ENCODE measurements around the gene SPDYE1.
"Not testable (repeated sequence)": the region's sequence is repeated elsewhere in the genome, so short reads cannot be mapped to it uniquely, and the experiment has no call there.

The SPDYE1 gene

DNA sequence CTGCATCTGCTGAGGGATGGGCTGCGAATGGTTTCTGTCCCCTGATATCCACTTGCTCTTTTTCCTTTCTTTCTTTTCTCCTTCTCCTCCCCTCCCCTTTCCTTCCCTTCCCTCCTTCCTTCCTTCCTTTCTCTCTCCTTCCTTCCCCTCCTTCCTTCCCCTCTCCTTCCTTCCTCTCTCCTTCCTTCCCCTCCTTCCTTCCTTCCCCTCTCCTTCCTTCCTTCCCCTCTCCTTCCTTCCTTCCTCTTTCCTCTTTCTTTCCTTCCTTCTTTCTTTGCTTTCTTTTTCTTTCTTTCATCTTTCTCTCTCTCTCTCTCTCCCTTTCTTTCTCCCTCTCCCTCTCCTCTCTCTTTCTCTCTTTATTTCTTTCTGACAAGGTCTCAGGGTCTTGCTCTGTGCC, 20.2 kb upstream of the SPDYE1 start:
- DNase-seq (ENCODE audit: low read depth): no peak
- TF ChIP-seq, protein P1, sequence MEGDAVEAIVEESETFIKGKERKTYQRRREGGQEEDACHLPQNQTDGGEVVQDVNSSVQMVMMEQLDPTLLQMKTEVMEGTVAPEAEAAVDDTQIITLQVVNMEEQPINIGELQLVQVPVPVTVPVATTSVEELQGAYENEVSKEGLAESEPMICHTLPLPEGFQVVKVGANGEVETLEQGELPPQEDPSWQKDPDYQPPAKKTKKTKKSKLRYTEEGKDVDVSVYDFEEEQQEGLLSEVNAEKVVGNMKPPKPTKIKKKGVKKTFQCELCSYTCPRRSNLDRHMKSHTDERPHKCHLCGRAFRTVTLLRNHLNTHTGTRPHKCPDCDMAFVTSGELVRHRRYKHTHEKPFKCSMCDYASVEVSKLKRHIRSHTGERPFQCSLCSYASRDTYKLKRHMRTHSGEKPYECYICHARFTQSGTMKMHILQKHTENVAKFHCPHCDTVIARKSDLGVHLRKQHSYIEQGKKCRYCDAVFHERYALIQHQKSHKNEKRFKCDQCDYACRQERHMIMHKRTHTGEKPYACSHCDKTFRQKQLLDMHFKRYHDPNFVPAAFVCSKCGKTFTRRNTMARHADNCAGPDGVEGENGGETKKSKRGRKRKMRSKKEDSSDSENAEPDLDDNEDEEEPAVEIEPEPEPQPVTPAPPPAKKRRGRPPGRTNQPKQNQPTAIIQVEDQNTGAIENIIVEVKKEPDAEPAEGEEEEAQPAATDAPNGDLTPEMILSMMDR (conservative IDR thresholded peaks at IDR 0.05; ENCODE audit: low read depth, low read length): no peak
- no peak overlapping the region for H3K4me3 ChIP-seq (ENCODE audit: low read length)

DNA sequence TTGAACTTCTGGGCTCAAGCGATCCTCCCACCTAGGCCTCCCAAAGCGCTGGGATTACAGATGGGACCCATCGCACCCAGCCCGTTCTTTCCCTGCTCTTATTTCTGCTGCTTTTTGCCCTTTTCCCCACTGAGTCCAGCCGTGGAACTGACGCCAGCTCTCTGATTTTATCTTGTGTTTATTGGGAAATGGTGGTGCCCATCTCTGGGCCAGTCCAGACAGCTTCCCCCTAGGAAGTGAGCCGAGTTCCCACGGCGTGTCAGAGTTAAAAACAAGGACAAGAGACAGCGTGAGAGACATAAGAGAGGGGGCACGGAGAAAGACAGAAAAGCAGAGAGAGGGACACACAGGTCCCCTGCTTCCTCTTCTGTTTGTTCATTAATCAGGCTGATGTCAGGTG, 19.6 kb upstream of the SPDYE1 start:
- not testable (repeated sequence) for H3K4me3 ChIP-seq (ENCODE audit: low read length); DNase-seq (ENCODE audit: low read depth)

DNA sequence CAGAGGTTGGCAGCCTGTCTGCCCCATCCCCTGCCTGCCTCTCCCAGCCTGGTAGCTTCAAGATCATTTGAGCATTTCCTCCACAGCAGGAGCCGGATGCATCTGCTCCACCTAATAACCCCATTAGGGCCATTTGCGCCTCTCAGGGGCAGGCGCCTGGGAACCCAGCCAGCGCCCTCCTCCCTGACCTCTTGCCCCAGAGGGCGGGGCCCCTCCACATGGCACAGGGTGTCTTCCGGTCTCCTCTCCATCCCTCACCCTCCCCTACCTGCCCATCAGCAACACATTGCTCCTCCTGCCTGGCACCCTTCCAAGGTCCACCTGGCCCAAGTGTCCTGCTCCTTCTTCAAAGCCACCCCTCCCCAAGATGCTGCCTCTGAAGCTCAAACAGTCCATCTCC, 14.8 kb upstream of the SPDYE1 start:
- H3K4me3 ChIP-seq (ENCODE audit: low read length); DNase-seq (ENCODE audit: low read depth): not testable (repeated sequence)

DNA sequence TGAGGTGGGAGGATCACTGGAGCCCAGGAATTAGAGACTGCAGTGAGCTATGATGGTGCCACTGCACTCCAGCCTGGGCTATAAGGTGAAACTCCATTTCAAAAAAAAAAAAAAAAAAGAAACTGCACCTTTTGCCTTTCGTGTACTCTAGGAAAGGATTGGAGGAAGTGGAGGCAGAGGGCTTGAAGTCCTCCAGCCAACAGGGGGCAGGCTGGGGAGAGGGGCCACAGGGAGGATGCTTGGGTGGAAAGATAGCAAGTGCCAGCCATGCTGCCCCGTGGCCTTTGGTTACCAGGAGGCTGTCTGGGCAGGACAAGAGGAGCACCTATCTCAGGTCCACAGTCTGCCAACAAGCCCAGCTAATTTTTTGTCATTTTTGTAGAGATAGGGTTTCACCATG, 14.0 kb upstream of the SPDYE1 start:
- H3K4me3 ChIP-seq (ENCODE audit: low read length); DNase-seq (ENCODE audit: low read depth): not testable (repeated sequence)

DNA sequence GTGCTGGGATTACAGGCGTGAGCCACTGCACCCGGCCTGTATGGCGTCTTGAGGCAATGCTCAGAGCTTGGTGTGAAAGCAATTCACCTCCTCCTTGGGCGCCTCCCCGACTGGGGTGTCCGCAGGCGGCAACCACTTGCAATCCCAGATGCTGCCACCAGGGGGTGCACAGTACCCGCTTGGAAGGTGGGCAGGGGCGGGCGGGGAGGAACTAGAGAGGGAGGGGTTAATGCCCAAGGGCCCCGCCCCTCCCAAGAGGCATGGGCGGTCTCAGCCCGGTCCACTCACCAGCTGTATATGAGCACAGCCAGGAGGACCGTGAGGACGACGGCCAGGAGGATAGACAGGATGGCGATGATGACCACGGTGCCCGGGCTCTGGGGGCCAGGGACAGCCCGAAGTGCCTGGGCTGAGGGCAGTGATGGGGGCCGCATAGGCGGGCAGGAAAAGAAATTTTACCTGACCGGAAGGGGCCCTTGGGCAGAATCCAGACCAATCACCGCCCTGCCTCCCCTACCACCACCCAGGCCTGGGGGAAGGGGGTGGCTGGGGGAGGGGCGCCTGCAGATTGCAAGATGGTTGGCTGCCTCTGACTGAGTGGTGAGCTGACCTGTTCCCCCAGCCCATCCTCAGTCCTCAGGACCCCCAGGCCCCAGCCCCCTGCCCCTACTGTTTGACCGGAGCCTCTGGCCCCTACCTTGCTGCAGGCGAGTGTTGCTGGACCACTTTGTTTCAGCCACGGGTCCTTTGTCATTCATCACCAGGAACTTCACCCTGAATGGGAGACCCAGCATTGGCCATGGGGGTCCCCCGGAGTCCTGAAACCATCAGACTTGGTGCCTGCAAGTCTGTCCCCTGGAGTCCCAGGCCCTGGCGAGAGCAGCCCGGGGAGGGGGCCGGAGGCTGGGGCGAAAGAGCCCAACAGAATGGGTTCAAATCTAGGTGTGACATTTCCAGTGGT, 11.5 kb upstream of the SPDYE1 start:
- not testable (repeated sequence) for H3K4me3 ChIP-seq (ENCODE audit: low read length)
- DNase-seq (ENCODE audit: low read depth): peak; percentile 3
- TF ChIP-seq, protein P1 (conservative IDR thresholded peaks at IDR 0.05; ENCODE audit: low read depth, low read length): peak; percentile 56

DNA sequence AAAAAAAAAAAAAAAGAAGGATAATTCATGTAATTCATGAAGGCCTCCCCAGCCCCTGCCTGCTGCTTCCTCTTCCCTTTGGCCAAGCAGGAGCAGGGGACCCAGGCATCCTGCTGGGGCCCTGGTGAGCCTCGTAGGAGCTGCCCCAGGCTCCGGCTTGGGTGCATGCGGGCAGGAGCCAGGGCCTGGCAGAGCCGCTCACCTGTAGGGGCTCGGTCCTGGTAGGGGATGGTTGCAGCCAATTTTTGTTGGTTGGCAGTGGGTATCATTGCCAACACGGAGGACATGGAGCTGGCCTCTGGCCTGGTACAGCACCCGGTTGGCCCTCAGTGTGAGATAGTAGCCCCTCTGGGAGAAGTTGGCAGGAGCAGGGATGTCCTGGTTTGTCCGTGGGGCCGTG, 10.2 kb upstream of the SPDYE1 start:
- DNase-seq (ENCODE audit: low read depth); H3K4me3 ChIP-seq (ENCODE audit: low read length): not testable (repeated sequence)

DNA sequence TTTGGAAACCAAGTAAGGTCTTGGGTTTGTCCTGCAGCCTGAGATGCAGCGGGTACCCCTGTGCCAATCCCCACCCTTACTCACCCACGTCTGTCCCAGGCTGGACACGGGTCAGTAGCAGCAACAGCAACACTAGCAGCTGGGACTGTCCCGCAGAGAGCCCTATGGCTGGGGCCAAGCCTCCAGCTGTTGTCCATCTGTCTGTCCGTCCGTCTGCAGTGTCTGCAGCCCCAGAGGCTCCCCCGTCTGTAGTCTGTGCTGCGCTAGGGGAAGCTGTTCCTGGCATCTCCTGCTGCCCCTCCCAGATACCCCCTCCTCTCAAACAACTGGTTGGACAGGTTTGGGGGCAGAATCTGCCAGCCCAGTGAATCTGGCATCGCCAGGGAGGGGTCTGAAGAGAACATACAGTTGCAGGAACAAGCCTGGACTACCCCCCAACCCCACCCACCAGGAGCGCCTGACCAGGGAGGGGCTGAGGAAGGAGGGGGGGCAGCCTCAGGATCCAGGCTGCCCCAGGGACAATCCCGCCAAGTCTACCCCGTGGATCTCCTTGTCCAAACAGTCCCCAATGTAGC, 7.6 kb upstream of the SPDYE1 start:
- not testable (repeated sequence) for DNase-seq (ENCODE audit: low read depth); H3K4me3 ChIP-seq (ENCODE audit: low read length)

DNA sequence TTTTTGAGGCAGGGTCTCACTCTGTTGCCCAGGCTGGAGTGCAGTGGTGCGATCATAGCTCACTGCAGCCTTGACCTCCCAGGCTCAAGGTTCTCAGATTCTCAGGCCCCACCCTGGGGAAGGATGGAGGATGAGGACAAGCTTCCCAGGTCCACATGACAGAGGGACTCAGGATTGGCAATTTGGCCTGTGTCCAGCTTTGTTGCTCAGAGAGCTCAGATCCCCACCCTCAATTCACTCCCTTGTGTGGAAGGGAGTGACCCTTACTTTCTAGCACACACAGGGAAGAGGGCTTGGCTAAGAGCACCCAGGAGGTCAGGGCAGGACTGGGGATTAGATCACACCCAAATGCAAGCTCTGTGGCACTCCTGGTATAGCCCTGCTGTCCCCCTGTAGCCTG, 6.9 kb upstream of the SPDYE1 start:
- DNase-seq (ENCODE audit: low read depth); H3K4me3 ChIP-seq (ENCODE audit: low read length): not testable (repeated sequence)

DNA sequence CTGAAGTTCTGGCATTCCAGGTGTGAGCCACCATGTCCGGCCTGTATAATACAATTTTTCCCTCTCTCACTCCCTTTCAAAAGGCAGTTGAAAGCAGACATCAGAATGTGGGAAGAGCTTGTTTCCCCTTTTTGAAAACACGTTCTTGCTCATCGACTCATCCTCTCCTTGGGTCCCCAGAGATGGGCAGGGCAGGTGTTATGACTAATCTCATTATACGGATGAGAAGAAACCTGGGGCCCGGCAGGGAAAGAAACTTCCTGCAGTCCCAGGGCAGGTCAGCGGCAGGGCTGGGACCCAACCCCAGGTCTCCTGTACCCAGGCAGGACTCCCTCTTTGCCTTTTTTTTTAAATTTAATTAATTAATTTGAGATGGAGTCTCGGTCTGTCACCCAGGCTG, 4.8 kb upstream of the SPDYE1 start:
- DNase-seq (ENCODE audit: low read depth): not testable (repeated sequence)

DNA sequence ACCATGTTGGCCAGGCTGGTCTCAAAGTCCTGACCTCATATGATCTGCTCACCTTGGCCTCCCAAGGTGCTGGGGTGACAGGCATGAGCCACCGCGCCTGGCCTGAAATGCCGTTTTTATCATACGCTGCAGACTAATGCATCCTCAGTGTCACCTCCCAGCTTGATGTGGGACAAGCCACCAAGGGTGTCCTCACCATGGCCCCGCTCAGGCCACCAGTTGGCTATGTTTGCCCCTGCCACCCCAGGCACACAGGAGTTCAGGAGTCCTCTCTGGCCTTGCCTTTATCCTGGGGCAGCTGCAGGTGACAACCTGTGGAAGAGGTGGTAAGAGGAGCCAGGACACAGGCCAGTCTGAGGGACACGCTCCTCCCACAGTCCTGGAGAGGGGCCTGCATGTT, 3.0 kb upstream of the SPDYE1 start:
- DNase-seq (ENCODE audit: low read depth); H3K4me3 ChIP-seq (ENCODE audit: low read length): not testable (repeated sequence)

More for the DNA sequence above, 4.8 kb upstream of the SPDYE1 start:
- H3K4me3 ChIP-seq (ENCODE audit: low read length): not testable (repeated sequence)

DNA sequence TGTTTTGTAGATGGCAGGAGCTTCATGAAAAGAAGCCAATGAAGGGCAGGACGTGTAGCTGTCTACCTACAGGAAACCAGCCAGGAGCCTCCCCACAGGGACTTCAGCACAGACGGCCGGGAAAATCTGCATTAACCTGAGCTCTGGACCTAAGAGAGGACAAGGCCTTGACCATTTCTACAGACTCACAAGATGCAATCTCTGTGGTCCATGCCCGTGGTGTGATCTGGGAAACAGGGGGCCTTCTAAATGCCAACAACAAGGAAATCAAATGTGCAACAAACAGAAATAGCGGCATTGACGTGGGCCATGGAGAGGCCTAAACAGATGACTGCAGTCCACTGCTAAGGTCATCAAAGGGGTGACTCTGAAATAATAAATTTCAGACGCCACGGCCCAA, 14.4 kb downstream of the SPDYE1 start:
- H3K4me3 ChIP-seq (ENCODE audit: low read length); DNase-seq (ENCODE audit: low read depth): not testable (repeated sequence)

DNA sequence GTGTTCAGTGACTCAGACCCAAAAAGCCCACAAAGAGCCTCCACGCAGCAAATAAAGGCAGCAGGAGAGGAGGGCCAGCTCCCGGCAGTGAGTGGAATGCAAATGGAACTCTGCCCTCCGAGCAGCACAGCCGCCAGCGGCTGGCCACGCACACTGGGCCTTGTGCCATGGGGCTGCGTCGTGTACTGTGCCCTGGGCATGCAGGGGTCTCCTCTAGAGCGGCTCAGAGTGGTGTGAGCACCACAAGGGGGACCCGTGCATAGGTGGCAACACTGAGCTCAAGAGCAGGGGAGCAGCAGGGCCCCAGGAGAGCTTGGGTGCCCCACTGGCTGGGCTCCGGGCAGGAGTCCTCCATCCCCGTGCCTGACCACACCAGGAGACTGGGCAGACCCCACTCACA, 17.4 kb downstream of the SPDYE1 start:
- H3K4me3 ChIP-seq (ENCODE audit: low read length); DNase-seq (ENCODE audit: low read depth): not testable (repeated sequence)

All from retinal pigment epithelial cell (primary cell).